H1 (cell line): Measurements from ENCODE around the gene MMP7. TPM values are rescaled to one million over a fixed set of nuclear protein-coding genes. Genes with fewer than 3 reads are reported as not detected.

ENCODE experiments used
- ASH2L ChIP-seq: fragments of 200-600, 300-600 bp; sonication (generic); IDR thresholded peaks from one replicate; pipeline ENCODE4 v1.7.1; 2017; ENCODE audit warnings: low read length
- EZH2 ChIP-seq: fragments of 200-600 bp; sonication (generic); IDR thresholded peaks from 2 replicates; pipeline ENCODE4 v1.7.1; 2012; ENCODE audit warnings: low read depth, mild to moderate bottlenecking, moderate library complexity, low read length, inconsistent platforms; ENCODE audit not compliant: severe bottlenecking
- SIX5 ChIP-seq: IDR thresholded peaks from 2 replicates; pipeline ENCODE4 v1.6.1; 2011; ENCODE audit warnings: mild to moderate bottlenecking, low read depth, low read length
- SP1 ChIP-seq: IDR thresholded peaks from 2 replicates; pipeline ENCODE4 v1.6.1; 2011; ENCODE audit warnings: low read depth, low read length
- TCF12 ChIP-seq: IDR thresholded peaks from 2 replicates; pipeline ENCODE4 v1.6.1; 2011; ENCODE audit warnings: low read depth, mild to moderate bottlenecking, low read length
- polyA plus RNA-seq, 7 experiments: library from polyadenylated mRNA; depleted of rRNA in 3 of 7; stranded (reverse) in 5 of 7; unstranded in 2 of 7; fragments of >200 nt in 5 of 7; fragments of 200-250 nt in 2 of 7; gene quantifications; 1 replicate in 5 of 7; 2 replicates in 1 of 7; 4 replicates in 1 of 7; pipeline versions ENCODE4 v1.2.1 to v1.2.3, GENCODE V29; 2011 to 2013; ENCODE audit warnings: missing spikeins in 2 of 7, mixed read lengths in 2 of 7
- total RNA-seq: library from RNA; stranded (reverse); fragmentation: NEBNext Ultra II Directional; extraction: Animal tissue kit (Norgen Biotek cat#: 25700); gene quantifications from 2 replicates; pipeline ENCODE4 v1.2.1, GENCODE V29; 2021
- TF ChIP-seq, protein P1 (sequence below): fragments of 300-600 bp; sonication (generic); IDR thresholded peaks from 2 replicates; pipeline ENCODE4 v1.7.1; 2012; ENCODE audit warnings: low read length, moderate library complexity, mild to moderate bottlenecking, inconsistent platforms; ENCODE audit not compliant: insufficient replicate concordance
- TF ChIP-seq, protein P2 (sequence below), 3 experiments: IDR thresholded peaks; 1 replicate in 2 of 3; 2 replicates in 1 of 3; pipeline versions ENCODE4 v1.5.1 to v1.6.1; 2011; ENCODE audit warnings: low read length in 3 of 3, mild to moderate bottlenecking in 3 of 3, inconsistent platforms in 2 of 3, low read depth in 1 of 3, moderate library complexity in 1 of 3; ENCODE audit not compliant: insufficient read depth in 1 of 3; ENCODE audit errors: control extremely low read depth in 1 of 3

The MMP7 gene
- total and polyA plus RNA-seq, 2 of the 8 experiments (the other 6 are each of a cell fraction or from before 2014, with no cell fraction given): not detected

DNA sequence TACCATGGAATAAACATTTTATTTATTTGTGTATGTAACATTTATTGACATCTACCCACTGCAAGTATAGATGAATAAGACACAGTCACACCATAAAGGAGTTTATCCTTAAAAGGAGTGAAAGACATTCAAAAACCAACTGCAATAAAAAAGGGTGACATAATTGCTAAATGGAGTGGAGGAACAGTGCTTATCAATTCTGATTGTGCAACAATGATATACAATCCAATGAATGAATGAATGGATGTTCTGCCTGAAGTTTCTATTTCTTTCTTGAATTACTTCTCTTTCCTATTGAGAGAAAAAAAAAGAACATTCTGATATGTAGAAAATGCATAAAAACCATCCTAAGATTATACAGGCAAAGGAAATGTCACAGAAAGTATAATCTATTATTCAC is 10.0 kb downstream of the MMP7 start (continued):
- TF ChIP-seq, protein P1, sequence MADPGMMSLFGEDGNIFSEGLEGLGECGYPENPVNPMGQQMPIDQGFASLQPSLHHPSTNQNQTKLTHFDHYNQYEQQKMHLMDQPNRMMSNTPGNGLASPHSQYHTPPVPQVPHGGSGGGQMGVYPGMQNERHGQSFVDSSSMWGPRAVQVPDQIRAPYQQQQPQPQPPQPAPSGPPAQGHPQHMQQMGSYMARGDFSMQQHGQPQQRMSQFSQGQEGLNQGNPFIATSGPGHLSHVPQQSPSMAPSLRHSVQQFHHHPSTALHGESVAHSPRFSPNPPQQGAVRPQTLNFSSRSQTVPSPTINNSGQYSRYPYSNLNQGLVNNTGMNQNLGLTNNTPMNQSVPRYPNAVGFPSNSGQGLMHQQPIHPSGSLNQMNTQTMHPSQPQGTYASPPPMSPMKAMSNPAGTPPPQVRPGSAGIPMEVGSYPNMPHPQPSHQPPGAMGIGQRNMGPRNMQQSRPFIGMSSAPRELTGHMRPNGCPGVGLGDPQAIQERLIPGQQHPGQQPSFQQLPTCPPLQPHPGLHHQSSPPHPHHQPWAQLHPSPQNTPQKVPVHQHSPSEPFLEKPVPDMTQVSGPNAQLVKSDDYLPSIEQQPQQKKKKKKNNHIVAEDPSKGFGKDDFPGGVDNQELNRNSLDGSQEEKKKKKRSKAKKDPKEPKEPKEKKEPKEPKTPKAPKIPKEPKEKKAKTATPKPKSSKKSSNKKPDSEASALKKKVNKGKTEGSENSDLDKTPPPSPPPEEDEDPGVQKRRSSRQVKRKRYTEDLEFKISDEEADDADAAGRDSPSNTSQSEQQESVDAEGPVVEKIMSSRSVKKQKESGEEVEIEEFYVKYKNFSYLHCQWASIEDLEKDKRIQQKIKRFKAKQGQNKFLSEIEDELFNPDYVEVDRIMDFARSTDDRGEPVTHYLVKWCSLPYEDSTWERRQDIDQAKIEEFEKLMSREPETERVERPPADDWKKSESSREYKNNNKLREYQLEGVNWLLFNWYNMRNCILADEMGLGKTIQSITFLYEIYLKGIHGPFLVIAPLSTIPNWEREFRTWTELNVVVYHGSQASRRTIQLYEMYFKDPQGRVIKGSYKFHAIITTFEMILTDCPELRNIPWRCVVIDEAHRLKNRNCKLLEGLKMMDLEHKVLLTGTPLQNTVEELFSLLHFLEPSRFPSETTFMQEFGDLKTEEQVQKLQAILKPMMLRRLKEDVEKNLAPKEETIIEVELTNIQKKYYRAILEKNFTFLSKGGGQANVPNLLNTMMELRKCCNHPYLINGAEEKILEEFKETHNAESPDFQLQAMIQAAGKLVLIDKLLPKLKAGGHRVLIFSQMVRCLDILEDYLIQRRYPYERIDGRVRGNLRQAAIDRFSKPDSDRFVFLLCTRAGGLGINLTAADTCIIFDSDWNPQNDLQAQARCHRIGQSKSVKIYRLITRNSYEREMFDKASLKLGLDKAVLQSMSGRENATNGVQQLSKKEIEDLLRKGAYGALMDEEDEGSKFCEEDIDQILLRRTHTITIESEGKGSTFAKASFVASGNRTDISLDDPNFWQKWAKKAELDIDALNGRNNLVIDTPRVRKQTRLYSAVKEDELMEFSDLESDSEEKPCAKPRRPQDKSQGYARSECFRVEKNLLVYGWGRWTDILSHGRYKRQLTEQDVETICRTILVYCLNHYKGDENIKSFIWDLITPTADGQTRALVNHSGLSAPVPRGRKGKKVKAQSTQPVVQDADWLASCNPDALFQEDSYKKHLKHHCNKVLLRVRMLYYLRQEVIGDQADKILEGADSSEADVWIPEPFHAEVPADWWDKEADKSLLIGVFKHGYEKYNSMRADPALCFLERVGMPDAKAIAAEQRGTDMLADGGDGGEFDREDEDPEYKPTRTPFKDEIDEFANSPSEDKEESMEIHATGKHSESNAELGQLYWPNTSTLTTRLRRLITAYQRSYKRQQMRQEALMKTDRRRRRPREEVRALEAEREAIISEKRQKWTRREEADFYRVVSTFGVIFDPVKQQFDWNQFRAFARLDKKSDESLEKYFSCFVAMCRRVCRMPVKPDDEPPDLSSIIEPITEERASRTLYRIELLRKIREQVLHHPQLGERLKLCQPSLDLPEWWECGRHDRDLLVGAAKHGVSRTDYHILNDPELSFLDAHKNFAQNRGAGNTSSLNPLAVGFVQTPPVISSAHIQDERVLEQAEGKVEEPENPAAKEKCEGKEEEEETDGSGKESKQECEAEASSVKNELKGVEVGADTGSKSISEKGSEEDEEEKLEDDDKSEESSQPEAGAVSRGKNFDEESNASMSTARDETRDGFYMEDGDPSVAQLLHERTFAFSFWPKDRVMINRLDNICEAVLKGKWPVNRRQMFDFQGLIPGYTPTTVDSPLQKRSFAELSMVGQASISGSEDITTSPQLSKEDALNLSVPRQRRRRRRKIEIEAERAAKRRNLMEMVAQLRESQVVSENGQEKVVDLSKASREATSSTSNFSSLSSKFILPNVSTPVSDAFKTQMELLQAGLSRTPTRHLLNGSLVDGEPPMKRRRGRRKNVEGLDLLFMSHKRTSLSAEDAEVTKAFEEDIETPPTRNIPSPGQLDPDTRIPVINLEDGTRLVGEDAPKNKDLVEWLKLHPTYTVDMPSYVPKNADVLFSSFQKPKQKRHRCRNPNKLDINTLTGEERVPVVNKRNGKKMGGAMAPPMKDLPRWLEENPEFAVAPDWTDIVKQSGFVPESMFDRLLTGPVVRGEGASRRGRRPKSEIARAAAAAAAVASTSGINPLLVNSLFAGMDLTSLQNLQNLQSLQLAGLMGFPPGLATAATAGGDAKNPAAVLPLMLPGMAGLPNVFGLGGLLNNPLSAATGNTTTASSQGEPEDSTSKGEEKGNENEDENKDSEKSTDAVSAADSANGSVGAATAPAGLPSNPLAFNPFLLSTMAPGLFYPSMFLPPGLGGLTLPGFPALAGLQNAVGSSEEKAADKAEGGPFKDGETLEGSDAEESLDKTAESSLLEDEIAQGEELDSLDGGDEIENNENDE: no peak
- TF ChIP-seq EZH2 (no peak), TCF12 (no peak), ASH2L (no peak), SIX5 (no peak), SP1 (no peak)
- TF ChIP-seq, protein P2, sequence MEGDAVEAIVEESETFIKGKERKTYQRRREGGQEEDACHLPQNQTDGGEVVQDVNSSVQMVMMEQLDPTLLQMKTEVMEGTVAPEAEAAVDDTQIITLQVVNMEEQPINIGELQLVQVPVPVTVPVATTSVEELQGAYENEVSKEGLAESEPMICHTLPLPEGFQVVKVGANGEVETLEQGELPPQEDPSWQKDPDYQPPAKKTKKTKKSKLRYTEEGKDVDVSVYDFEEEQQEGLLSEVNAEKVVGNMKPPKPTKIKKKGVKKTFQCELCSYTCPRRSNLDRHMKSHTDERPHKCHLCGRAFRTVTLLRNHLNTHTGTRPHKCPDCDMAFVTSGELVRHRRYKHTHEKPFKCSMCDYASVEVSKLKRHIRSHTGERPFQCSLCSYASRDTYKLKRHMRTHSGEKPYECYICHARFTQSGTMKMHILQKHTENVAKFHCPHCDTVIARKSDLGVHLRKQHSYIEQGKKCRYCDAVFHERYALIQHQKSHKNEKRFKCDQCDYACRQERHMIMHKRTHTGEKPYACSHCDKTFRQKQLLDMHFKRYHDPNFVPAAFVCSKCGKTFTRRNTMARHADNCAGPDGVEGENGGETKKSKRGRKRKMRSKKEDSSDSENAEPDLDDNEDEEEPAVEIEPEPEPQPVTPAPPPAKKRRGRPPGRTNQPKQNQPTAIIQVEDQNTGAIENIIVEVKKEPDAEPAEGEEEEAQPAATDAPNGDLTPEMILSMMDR (IDR thresholded peaks at IDR 0.05; ENCODE audit: control extremely low read depth in 1 of 3, insufficient read depth in 1 of 3, low read depth in 1 of 3, low read length in 3 of 3): no peak
